IMR-90 (cell line): ENCODE results near the gene CCDC43. TPM values are rescaled to one million over a fixed set of nuclear protein-coding genes. Genes with fewer than 3 reads are reported as not detected.
A peak's percentile ranks its signal among the peaks of the same experiment; 100 is the strongest.

Source experiments
- ATAC-seq: fragments of 200-7000 bp; cut with Tn5 transposase; 2 replicates; pipeline ENCODE4 v1.9.1; 2020; ENCODE audit warnings: low read depth, mild to moderate bottlenecking, moderate library complexity
- BruUV-seq: library from RNA; stranded (reverse); fragments of 400-500 nt; replicated peaks from 2 replicates; lab custom pipeline; 2021; lab: Mats Ljungman, UMichigan
- CTCF ChIA-PET: fragments of 300-600 bp; formaldehyde crosslinking; extraction: SDS; loops from one replicate; lab custom pipeline; 2021; ENCODE audit warnings: antibody characterized with exemption; lab: Yijun Ruan, JAX
- POLR2A ChIA-PET: fragments of 300-600 bp; sonication (Branson Sonifier 250); formaldehyde crosslinking; loops from one replicate; lab custom pipeline; 2022; ENCODE audit warnings: antibody characterized with exemption; ENCODE audit not compliant: unreplicated experiment; lab: Charles Lee
- DNase-seq: peaks from one replicate; pipeline ENCODE4 v3.0.0; 2013
- H2AFZ ChIP-seq: replicated peaks from 2 replicates; pipeline ENCODE3; 2013; ENCODE audit warnings: low read length, mild to moderate bottlenecking; ENCODE audit not compliant: poor library complexity
- H2AK5ac ChIP-seq: 2 replicates; pipeline ENCODE4 v1.6.1; 2013; ENCODE audit warnings: low read depth, low read length, inconsistent platforms
- H2AK9ac ChIP-seq: replicated peaks from 2 replicates; pipeline ENCODE3; 2013; ENCODE audit warnings: mild to moderate bottlenecking, low read depth, low read length, moderate library complexity; ENCODE audit not compliant: poor library complexity
- H2BK120ac ChIP-seq: 2 replicates; pipeline ENCODE4 v1.6.1; 2013; ENCODE audit warnings: low read depth, low read length, inconsistent platforms
- H2BK15ac ChIP-seq: 3 replicates; pipeline ENCODE4 v1.6.1; 2013; ENCODE audit warnings: low read depth, low read length, inconsistent platforms
- H2BK20ac ChIP-seq: 2 replicates; pipeline ENCODE4 v1.6.1; 2013; ENCODE audit warnings: low read depth, mild to moderate bottlenecking, inconsistent platforms, low read length, moderate library complexity
- H2BK5ac ChIP-seq: 2 replicates; pipeline ENCODE4 v1.6.1; 2013; ENCODE audit warnings: mild to moderate bottlenecking, low read depth, low read length, inconsistent platforms; ENCODE audit not compliant: poor library complexity, severe bottlenecking
- H3K14ac ChIP-seq: replicated peaks from 2 replicates; pipeline ENCODE4 v1.6.1; 2013; ENCODE audit warnings: low read depth, low read length, inconsistent platforms
- H3K18ac ChIP-seq: 2 replicates; pipeline ENCODE4 v1.6.1; 2013; ENCODE audit warnings: low read depth, low read length, control low read depth
- H3K23ac ChIP-seq: 2 replicates; pipeline ENCODE4 v1.6.1; 2013; ENCODE audit warnings: low read depth, low read length, inconsistent platforms
- H3K27ac ChIP-seq: 2 replicates; pipeline ENCODE4 v1.5.1; 2013; ENCODE audit warnings: mild to moderate bottlenecking, control low read depth, low read length; ENCODE audit not compliant: insufficient read depth
- H3K27me3 ChIP-seq: 2 replicates; pipeline ENCODE4 v1.6.1; 2013; ENCODE audit warnings: low read length; ENCODE audit not compliant: control insufficient read depth, insufficient read depth
- H3K36me3 ChIP-seq: 2 replicates; pipeline ENCODE4 v1.6.1; 2013; ENCODE audit warnings: low read length, mixed read lengths; ENCODE audit not compliant: control insufficient read depth, insufficient read depth
- H3K4ac ChIP-seq: 2 replicates; pipeline ENCODE4 v1.6.1; 2013; ENCODE audit warnings: low read depth, low read length, inconsistent platforms
- H3K4me1 ChIP-seq: 2 replicates; pipeline ENCODE4 v1.6.1; 2013; ENCODE audit warnings: low read length, mixed read lengths; ENCODE audit not compliant: control insufficient read depth, insufficient read depth
- H3K4me2 ChIP-seq: 2 replicates; pipeline ENCODE4 v1.6.1; 2013; ENCODE audit warnings: low read depth, mild to moderate bottlenecking, control low read depth, low read length, moderate library complexity
- H3K4me3 ChIP-seq: 2 replicates; pipeline ENCODE4 v1.5.1; 2013; ENCODE audit warnings: low read depth, mild to moderate bottlenecking, control low read depth, low read length, moderate library complexity; ENCODE audit not compliant: insufficient read depth
- H3K56ac ChIP-seq: 2 replicates; pipeline ENCODE4 v1.6.1; 2013; ENCODE audit warnings: low read length, inconsistent platforms; ENCODE audit not compliant: insufficient read depth; ENCODE audit errors: extremely low read depth
- H3K79me1 ChIP-seq, 2 experiments: 2 replicates each; pipeline ENCODE4 v1.6.1; 2013; ENCODE audit warnings: low read length in 2 of 2, inconsistent platforms in 1 of 2, low read depth in 1 of 2
- H3K9ac ChIP-seq: 2 replicates; pipeline ENCODE4 v1.6.1; 2013; ENCODE audit warnings: low read depth, low read length, control low read depth
- H3K9me1 ChIP-seq: 2 replicates; pipeline ENCODE4 v1.6.1; 2013; ENCODE audit warnings: low read length, inconsistent platforms; ENCODE audit not compliant: insufficient read depth
- H3K9me3 ChIP-seq: 2 replicates; pipeline ENCODE4 v1.6.1; 2013; ENCODE audit warnings: low read length; ENCODE audit not compliant: control insufficient read depth, insufficient read depth
- H4K20me1 ChIP-seq: 2 replicates; pipeline ENCODE4 v1.6.1; 2013; ENCODE audit warnings: low read length, inconsistent platforms; ENCODE audit not compliant: insufficient read depth
- H4K5ac ChIP-seq: 2 replicates; pipeline ENCODE4 v1.6.1; 2013; ENCODE audit warnings: mild to moderate bottlenecking, low read depth, low read length, control low read depth
- H4K8ac ChIP-seq, 2 experiments: 2 replicates each; pipeline ENCODE4 v1.6.1; 2013; ENCODE audit warnings: low read depth in 2 of 2, low read length in 2 of 2, control low read depth in 1 of 2, inconsistent platforms in 1 of 2
- H4K91ac ChIP-seq: 2 replicates; pipeline ENCODE4 v1.6.1; 2013; ENCODE audit warnings: low read depth, low read length, inconsistent platforms; ENCODE audit not compliant: insufficient read depth
- CTCF ChIP-seq: conservative IDR thresholded peaks from 2 replicates; pipeline ENCODE4 v1.5.1; 2012; ENCODE audit warnings: mild to moderate bottlenecking, low read depth, low read length, improper control_type of control experiment
- ELK1 ChIP-seq: fragments of 150-350 bp; IDR thresholded peaks from 2 replicates; pipeline ENCODE4 v1.6.1; 2016; ENCODE audit warnings: low read depth, mild to moderate bottlenecking, low read length, moderate library complexity, borderline replicate concordance
- RFX5 ChIP-seq: IDR thresholded peaks from 2 replicates; pipeline ENCODE4 v1.8.0; 2012; ENCODE audit warnings: low read depth, mild to moderate bottlenecking, low read length, moderate library complexity
- WGBS, 2 experiments: methylation state at CpG; one replicate each; pipeline versions ENCODE4 v1.1.5 to v1.1.7; 2013; ENCODE audit warnings: missing lambda C conversion rate in 2 of 2; ENCODE audit not compliant: insufficient read length in 1 of 2; ENCODE audit errors: extremely low coverage in 2 of 2; 5-methylcytosine and 5-hydroxymethylcytosine counted together
- dilution Hi-C: fragments of 300-500 bp; cut with HindIII; formaldehyde crosslinking; loops from one replicate; pipeline ENCODE4 v1.14.3; 2018; ENCODE audit warnings: low sequenced_read_pairs; ENCODE audit not compliant: unreplicated experiment
- in situ Hi-C: fragments of 300-500 bp; cut with MboI; formaldehyde crosslinking; loops from 3 replicates; pipeline ENCODE4 v1.14.3; 2019; ENCODE audit warnings: low sequenced_read_pairs, inconsistent platforms, mixed read lengths
- intact Hi-C: fragments of 100-400 bp; cut with micrococcal nuclease; formaldehyde crosslinking; loops from 2 replicates; pipeline ENCODE4 v1.10.0; 2022
- polyA plus RNA-seq, 3 experiments: library from polyadenylated mRNA; depleted of rRNA; stranded (reverse); fragments of >200 nt; gene quantifications; 2 replicates each; pipeline ENCODE4 v1.2.3, GENCODE V29; 2012; ENCODE audit warnings: low replicate concordance in 1 of 3
- total RNA-seq: library from RNA; depleted of rRNA; stranded (reverse); fragments of >200 nt; gene quantifications from 2 replicates; pipeline ENCODE4 v1.2.3, GENCODE V29; 2012

The CCDC43 gene
- total and polyA plus RNA-seq, 2 of the 4 experiments (the other 2 are of a cell fraction), result 11.3 to 20.8 TPM

GRCh38 chr17:44655983-44656710 lies 33.4 kb downstream of the CCDC43 start, which contains the start of gene MEIOC:
Gene MEIOC, plus strand, starts transcription at chr17:44656468. Its CDS starts 146 bp downstream, at chr17:44656614.
- no peak within 1 kb of the TSS for H3K14ac ChIP-seq
- H2AK9ac ChIP-seq, result no peak within 1 kb of the TSS
- intact Hi-C loops (no loop called here), in situ Hi-C loops (no loop called here), dilution Hi-C loops (no loop called here)
- WGBS, 2 experiments, result 18% methylated on average over 13 of the region's 57 CpGs; no CpG with 5 or more reads in 1 of the 2 experiments
- no peak within 1 kb of the TSS for H2AK5ac ChIP-seq
- H4K91ac ChIP-seq, result no peak within 1 kb of the TSS
- H3K79me1 ChIP-seq, result no peaks in the 10 kb centered on the region
- no peaks in the 10 kb centered on the region for H3K4me1 ChIP-seq
- peaks cover 10% of the 10 kb centered on the region for H3K9me3 ChIP-seq
- TF ChIP-seq ELK1, result no peak
- 0 out of 2 replicates have a peak, but pooled peaks have one; percentile 5 for TF ChIP-seq CTCF
- no peak for TF ChIP-seq RFX5
- H3K4ac ChIP-seq, result no peak within 1 kb of the TSS
- no peak within 1 kb of the TSS for H3K27ac ChIP-seq
- no peak within 1 kb of the TSS for H2BK15ac ChIP-seq
- BruUV-seq, result no TSS peak
- H3K4me3 ChIP-seq, result peak within 1 kb of the TSS; percentile 41
- no peaks in the 10 kb centered on the region for H4K20me1 ChIP-seq
- H2BK120ac ChIP-seq, result no peak within 1 kb of the TSS
- no peak within 1 kb of the TSS for H4K8ac ChIP-seq
- no peak within 1 kb of the TSS for H3K18ac ChIP-seq
- peak within 1 kb of the TSS; percentile 93 for H2AFZ ChIP-seq
- no peaks in the 10 kb centered on the region for H3K9me1 ChIP-seq
- H2BK5ac ChIP-seq, result no peak within 1 kb of the TSS
- H3K4me2 ChIP-seq, result peak within 1 kb of the TSS; percentile 77
- DNase-seq (peak; percentile 6), ATAC-seq (peak; percentile 72)
- no peak within 1 kb of the TSS for H4K5ac ChIP-seq
- no peaks in the 10 kb centered on the region for H3K36me3 ChIP-seq
- H3K23ac ChIP-seq, result no peak within 1 kb of the TSS
- ChIA-PET CTCF (no interaction called here), POLR2A (no interaction called here)
- H2BK20ac ChIP-seq, result no peak within 1 kb of the TSS
- H3K27me3 ChIP-seq, result peaks cover 26% of the 10 kb centered on the region
- no peak within 1 kb of the TSS for H3K56ac ChIP-seq
- no peak within 1 kb of the TSS for H3K9ac ChIP-seq
